K562 (cell line): Measurements from ENCODE around the gene RGS9.
"Not testable (repeated sequence)": the region's sequence is repeated elsewhere in the genome, so short reads cannot be mapped to it uniquely, and the experiment has no call there.

Source experiments
- ARID3A ChIP-seq: IDR thresholded peaks from 2 replicates; pipeline ENCODE4 v1.6.1; 2012; ENCODE audit warnings: low read depth, low read length, improper control_type of control experiment, borderline replicate concordance
- CHD7 ChIP-seq: fragments of 200-600 bp; sonication (generic); IDR thresholded peaks from one replicate; pipeline ENCODE4 v1.6.1; 2012; ENCODE audit warnings: mild to moderate bottlenecking, low read depth, low read length, inconsistent platforms
- E2F3 ChIP-seq: fragments of 250-450 bp; sonication (Bioruptor Pico); IDR thresholded peaks from 2 replicates; pipeline ENCODE4 v1.4.0; 2020; ENCODE audit warnings: mild to moderate bottlenecking
- FOXA3 ChIP-seq, 2 experiments: fragments of 450-650 bp in 1 of 2; sonication (generic) in 1 of 2; formaldehyde crosslinking; IDR thresholded peaks in 1 of 2; conservative IDR thresholded peaks in 1 of 2; 2 replicates each; pipeline versions ENCODE4 v1.4.0 to v1.8.0; 2020 to 2022; ENCODE audit warnings: mild to moderate bottlenecking in 2 of 2, missing genetic modification reagents in 1 of 2
- GABPB1 ChIP-seq: sonication (generic); formaldehyde crosslinking; IDR thresholded peaks from 2 replicates; pipeline ENCODE4 v1.8.0; 2022; ENCODE audit warnings: mild to moderate bottlenecking, missing genetic modification reagents
- GTF2E2 ChIP-seq: fragments of 200-800 bp; sonication (Bioruptor generic); IDR thresholded peaks from 2 replicates; pipeline ENCODE4 v1.6.1; 2016; ENCODE audit warnings: missing genetic modification characterization, missing compliant biosample characterization
- NKRF ChIP-seq: fragments of 450-650 bp; IDR thresholded peaks from 2 replicates; pipeline ENCODE4 v1.6.1; 2016; ENCODE audit warnings: borderline replicate concordance
- SIRT6 ChIP-seq: IDR thresholded peaks from one replicate; pipeline ENCODE4 v1.6.1; 2012; ENCODE audit warnings: low read depth, mild to moderate bottlenecking, control low read depth, inconsistent platforms, low read length, moderate library complexity
- STAT5B ChIP-seq: fragments of 250-450 bp; sonication (Bioruptor Pico); IDR thresholded peaks from 2 replicates; pipeline ENCODE4 v1.8.0; 2021; ENCODE audit warnings: mild to moderate bottlenecking, inconsistent platforms
- TOE1 ChIP-seq, 2 experiments: fragments of 450-650 bp in 1 of 2; sonication (generic) in 1 of 2; formaldehyde crosslinking in 1 of 2; IDR thresholded peaks; 2 replicates each; pipeline versions ENCODE4 v1.7.1 to v1.8.0; 2016 to 2022; ENCODE audit warnings: borderline replicate concordance in 2 of 2, mild to moderate bottlenecking in 2 of 2, antibody characterized with exemption in 1 of 2, inconsistent platforms in 1 of 2, low read depth in 1 of 2, missing genetic modification reagents in 1 of 2, moderate library complexity in 1 of 2
- XRCC5 ChIP-seq: fragments of 200-400 bp; formaldehyde crosslinking; IDR thresholded peaks from 2 replicates; pipeline ENCODE4 v1.6.1; 2017; ENCODE audit warnings: low read depth, mild to moderate bottlenecking, low read length

GRCh38 chr17:65116515-65116914, 20.7 kb upstream of the RGS9 start:
- TF ChIP-seq SIRT6; GABPB1 (CRISPR knock-in tag); GTF2E2 (tag); ARID3A; CHD7; TOE1 (IDR thresholded peaks at IDR 0.05; ENCODE audit: borderline replicate concordance); TOE1 (CRISPR knock-in tag; IDR thresholded peaks at IDR 0.05; ENCODE audit: borderline replicate concordance, low read depth); E2F3 (CRISPR knock-in tag); FOXA3 (CRISPR knock-in tag; conservative IDR thresholded peaks at IDR 0.05 in 1 of 2, IDR thresholded peaks at IDR 0.05 in 1 of 2); NKRF; STAT5B (CRISPR knock-in tag); XRCC5: not testable (repeated sequence)
